Prostate gland (tissue), 2 donors: ENCODE measurements around the gene RAD51B.

Experiments used
- CTCF ChIP-seq, 4 experiments: fragments of 200-600 bp in 2 of 4; fragments of 450-650 bp in 2 of 4; sonication (generic) in 2 of 4; IDR thresholded peaks; 1 replicate in 3 of 4; 2 replicates in 1 of 4; pipeline ENCODE4 v1.5.1; 2016 to 2019; ENCODE audit warnings: antibody characterized with exemption in 4 of 4, mild to moderate bottlenecking in 2 of 4, moderate library complexity in 2 of 4
- POLR2A ChIP-seq: fragments of 450-650 bp; IDR thresholded peaks from one replicate; pipeline ENCODE4 v1.6.1; 2016; ENCODE audit warnings: antibody characterized with exemption, mild to moderate bottlenecking

GRCh38 chr14:68688872-68689371 is 869.3 kb downstream of the RAD51B start:
- TF ChIP-seq POLR2A (no peak), CTCF (IDR thresholded peaks at IDR 0.05) (no peak)
